VCaP (cell line): ENCODE results near the gene CADM1.

Source experiments
- H3K27ac ChIP-seq: fragments of 450-650 bp; 2 replicates; pipeline ENCODE4 v1.5.1; 2017
- TF ChIP-seq, protein P1 (sequence below): fragments of 450-650 bp; conservative IDR thresholded peaks from 2 replicates; pipeline ENCODE4 v1.5.1; 2017; ENCODE audit warnings: mild to moderate bottlenecking, moderate library complexity

CADM1 gene

DNA sequence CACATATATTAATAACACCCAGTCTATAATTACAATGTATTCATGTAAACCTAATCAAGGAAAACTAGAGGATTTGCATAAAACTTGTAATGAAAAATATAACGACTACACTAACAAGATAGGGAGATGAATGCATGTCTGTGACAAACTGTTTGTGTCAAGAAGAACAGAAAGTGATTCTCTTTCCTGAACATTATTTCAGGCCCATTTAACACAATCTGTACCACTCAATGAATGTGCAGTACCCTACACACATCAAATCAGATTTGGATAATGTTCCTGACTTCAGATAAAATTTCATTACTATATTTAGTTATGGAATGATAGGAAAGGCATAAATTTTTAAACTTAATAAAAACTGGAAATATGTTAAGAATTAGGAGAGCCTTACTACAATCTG lies 93.1 kb downstream of the CADM1 start:
- TF ChIP-seq, protein P1, sequence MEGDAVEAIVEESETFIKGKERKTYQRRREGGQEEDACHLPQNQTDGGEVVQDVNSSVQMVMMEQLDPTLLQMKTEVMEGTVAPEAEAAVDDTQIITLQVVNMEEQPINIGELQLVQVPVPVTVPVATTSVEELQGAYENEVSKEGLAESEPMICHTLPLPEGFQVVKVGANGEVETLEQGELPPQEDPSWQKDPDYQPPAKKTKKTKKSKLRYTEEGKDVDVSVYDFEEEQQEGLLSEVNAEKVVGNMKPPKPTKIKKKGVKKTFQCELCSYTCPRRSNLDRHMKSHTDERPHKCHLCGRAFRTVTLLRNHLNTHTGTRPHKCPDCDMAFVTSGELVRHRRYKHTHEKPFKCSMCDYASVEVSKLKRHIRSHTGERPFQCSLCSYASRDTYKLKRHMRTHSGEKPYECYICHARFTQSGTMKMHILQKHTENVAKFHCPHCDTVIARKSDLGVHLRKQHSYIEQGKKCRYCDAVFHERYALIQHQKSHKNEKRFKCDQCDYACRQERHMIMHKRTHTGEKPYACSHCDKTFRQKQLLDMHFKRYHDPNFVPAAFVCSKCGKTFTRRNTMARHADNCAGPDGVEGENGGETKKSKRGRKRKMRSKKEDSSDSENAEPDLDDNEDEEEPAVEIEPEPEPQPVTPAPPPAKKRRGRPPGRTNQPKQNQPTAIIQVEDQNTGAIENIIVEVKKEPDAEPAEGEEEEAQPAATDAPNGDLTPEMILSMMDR = no peak
- no peak overlapping the region for H3K27ac ChIP-seq

DNA sequence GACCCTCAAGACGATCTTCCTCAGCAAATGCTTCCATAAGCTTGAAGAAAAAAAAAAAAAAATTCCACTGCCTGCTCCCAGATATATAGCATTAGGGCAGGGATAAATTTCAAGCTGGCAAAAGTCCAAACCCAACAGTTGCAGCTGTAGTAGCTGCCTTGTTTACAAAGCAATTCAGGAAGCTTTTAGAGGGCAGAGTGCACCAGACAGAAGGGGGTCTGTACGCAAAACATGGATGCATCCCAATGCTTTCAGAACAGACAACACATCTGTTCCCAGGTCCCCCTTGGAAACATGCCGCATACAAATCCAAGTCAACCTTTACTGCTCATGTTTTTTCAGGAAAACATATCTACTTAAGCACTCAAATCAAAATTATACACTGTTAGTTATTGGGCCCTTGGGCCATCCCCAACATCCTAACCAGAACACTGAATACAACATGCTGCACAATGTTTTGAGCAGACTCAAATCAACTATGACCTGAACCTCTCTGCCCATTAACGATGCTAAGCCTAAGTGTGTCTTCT lies 94.5 kb downstream of the CADM1 start:
- TF ChIP-seq, protein P1 = no peak
- 0 out of 2 replicates have a peak overlapping the region, but pooled peaks have one; percentile 1 for H3K27ac ChIP-seq

DNA sequence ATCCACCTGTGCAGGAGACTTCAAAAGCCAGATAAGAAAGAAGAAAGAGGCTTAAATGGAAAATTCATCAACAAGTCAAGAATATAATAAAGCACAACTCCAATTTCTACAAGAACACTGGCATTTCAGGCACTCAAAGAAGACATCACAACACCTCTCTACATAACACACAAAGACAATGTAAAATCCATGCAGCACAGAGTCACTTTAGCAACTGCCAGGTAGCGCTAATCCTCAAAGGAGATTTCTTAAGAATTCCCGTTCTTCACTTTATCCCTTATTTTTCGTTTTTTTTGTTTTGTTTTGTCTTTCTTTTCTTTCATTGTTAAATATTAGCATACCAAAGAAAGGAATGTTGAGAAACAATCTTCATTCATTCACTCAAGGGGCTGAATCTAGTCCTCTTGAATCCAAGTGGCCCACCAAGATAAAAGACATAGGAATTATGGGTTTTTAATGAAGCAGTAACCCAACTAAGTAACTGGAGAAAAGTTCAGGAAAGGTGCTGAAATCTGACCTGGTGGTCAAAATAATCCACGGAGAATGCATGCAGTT lies 95.0 kb downstream of the CADM1 start:
- H3K27ac ChIP-seq = 0 out of 2 replicates have a peak overlapping the region, but pooled peaks have one; percentile 1
- TF ChIP-seq, protein P1 = no peak

DNA sequence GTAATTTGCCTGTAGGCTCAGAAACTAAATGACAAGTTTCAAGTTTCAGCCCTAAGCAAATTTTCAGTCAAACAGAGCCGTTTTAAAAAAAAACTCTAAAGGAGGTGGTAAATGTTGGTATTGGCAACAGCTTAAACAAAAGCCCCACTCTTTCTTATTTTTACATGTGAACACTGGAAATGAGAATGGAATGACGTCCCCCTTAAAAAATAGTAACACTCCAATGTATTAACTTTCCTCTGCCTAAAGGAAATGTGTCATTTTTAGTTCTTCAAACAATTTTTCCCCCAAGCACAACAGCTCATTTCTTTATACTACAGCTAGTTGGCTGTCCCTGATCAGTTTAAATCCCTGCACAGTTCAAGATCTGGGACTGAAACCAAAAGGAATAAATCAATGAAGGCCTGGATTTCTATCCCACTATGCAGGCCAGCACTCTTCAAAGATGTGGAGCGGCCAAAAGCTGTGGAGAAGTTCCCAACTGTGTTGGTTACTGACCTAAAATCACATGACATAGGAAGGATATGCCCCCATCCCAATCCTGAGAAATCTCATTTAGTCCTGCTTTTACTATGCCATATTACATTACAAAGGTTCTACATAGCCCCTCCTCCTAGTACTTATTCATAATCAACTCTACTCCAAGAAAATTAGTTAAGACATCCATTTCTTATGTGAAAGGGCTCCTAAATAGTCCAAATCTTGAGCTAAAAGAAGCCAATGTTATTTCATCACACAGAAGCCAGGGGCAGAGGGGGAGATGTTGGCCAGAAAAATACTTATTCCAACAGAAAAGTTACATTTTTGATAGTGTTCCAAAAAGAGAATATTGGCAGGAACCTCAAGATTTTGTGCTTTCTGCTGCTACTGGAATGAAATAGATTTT lies 95.9 kb downstream of the CADM1 start:
- no peak overlapping the region for H3K27ac ChIP-seq
- TF ChIP-seq, protein P1 = no peak

DNA sequence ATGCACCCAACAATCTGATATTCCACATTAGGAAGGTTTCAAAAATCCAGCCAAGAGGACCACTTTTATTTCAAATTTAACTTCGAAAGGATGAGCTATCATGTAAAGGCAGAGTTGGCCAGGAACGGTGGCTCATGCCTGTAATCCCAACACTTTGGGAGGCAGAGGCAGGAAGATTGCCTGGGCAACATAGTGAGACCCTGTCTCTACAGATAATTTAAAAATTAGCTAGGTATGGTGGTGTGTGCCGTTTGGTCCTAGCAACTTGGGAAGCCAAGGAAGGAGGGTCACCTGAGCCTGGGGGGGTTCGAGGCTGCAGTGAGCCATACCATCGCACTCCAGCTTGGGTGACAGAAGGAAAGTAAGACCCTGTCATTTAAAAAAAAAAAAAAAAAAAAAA lies 96.7 kb downstream of the CADM1 start:
- H3K27ac ChIP-seq = no peak overlapping the region
- TF ChIP-seq, protein P1 = no peak

DNA sequence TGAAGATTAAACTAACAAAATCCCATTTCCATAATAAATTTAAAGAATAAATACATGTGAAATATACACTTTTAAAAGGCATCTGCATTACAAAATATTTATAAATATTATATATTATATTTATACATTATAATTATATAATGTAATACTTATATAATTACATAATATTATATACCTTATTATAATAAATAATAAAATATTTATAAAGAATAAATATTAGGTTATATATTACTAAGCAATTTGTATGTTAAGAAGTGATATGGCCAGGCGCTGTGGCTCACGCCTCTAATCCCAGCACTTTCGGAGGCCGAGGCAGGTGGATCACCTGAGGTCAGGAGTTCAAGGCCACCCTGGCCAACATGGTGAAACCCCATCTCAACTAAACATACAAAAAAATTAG lies 97.8 kb downstream of the CADM1 start:
- H3K27ac ChIP-seq = no peak overlapping the region
- TF ChIP-seq, protein P1 = no peak

DNA sequence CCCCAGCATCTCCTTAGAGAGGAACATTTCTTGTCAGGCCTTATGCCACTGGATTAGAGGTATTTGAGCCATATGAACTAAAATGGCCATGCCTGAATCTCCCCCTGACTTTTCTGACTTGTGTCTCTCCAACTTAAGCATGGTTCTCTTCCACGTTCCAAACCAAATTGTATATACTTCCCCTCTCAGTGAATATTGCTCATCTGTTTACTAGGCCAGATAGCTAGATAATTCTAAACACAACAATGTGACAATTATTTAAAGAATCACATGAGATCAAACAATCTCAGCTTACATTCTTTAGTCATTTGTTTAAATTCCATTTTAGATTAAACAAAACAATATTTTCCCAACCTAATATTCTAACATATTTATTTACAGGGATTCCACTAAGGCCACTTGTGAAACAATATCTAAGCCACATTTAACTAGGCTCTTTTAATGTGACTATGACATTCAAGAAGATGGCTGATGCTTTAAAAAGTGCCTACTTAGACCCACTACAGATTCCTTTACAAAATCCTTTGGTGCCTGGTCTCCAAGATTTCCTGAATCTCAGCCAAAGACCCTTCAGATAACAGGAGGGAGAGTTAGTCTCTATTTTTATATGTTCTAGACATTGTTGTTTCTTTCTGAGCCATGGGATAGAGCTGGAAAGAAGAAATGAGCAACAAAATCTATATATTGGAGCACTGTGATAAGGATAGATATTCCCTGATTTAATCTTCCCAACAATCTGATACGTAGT lies 105.7 kb downstream of the CADM1 start:
- TF ChIP-seq, protein P1 = no peak
- H3K27ac ChIP-seq = no peak overlapping the region
